Esophagus muscularis mucosa (tissue), 4 donors: ENCODE results near the gene TM4SF20. TPM values are rescaled to one million over a fixed set of nuclear protein-coding genes. Genes with fewer than 3 reads are reported as not detected.

Experiments
- DNase-seq: peaks from one replicate; pipeline ENCODE4 v3.0.0-alpha.2; 2017; ENCODE audit errors: extremely low spot score
- H3K27ac ChIP-seq, 4 donors: fragments of 200-600 bp; sonication (generic); replicated peaks in 1 of 4; 1 replicate in 3 of 4; 2 replicates in 1 of 4; pipeline ENCODE4 v1.5.1; 2016 to 2019; ENCODE audit warnings: mild to moderate bottlenecking in 1 of 4
- H3K27me3 ChIP-seq, 4 donors: fragments of 200-600 bp; sonication (generic); one replicate each; pipeline versions ENCODE4 v1.5.1 to v1.6.0; 2016 to 2019
- H3K36me3 ChIP-seq, 4 donors: fragments of 200-600 bp; sonication (generic); one replicate each; pipeline ENCODE4 v1.5.1; 2016 to 2019
- H3K4me1 ChIP-seq, 4 donors: fragments of 200-600 bp; sonication (generic); one replicate each; pipeline ENCODE4 v1.5.1; 2016 to 2019
- H3K4me3 ChIP-seq, 4 donors: fragments of 200-600 bp; sonication (generic); 1 replicate in 2 of 4; 2 replicates in 2 of 4; pipeline ENCODE4 v1.5.1; 2016 to 2019; ENCODE audit warnings: mild to moderate bottlenecking in 4 of 4, moderate library complexity in 1 of 4
- H3K9me3 ChIP-seq, 4 donors: fragments of 200-600 bp; sonication (generic); 1 replicate in 3 of 4; 2 replicates in 1 of 4; pipeline ENCODE4 v1.5.1; 2016 to 2019
- CTCF ChIP-seq, 3 experiments: fragments of 200-600 bp in 2 of 3; fragments of 450-650 bp in 1 of 3; sonication (generic) in 2 of 3; IDR thresholded peaks; one replicate each; pipeline ENCODE4 v1.5.1; 2017 to 2019; ENCODE audit warnings: antibody characterized with exemption in 3 of 3, mild to moderate bottlenecking in 2 of 3, moderate library complexity in 1 of 3
- EP300 ChIP-seq: sonication (generic); formaldehyde crosslinking; IDR thresholded peaks from one replicate; pipeline ENCODE4 v1.6.1; 2017; ENCODE audit warnings: antibody characterized with exemption
- POLR2A ChIP-seq: fragments of 450-650 bp; IDR thresholded peaks from one replicate; pipeline ENCODE4 v1.6.1; 2017; ENCODE audit warnings: antibody characterized with exemption, moderate library complexity, mild to moderate bottlenecking, low read depth
- POLR2AphosphoS5 ChIP-seq, 2 donors: sonication (generic); formaldehyde crosslinking; IDR thresholded peaks; one replicate each; pipeline ENCODE4 v1.6.1; 2017; ENCODE audit warnings: antibody characterized with exemption in 2 of 2
- WGBS: methylation state at CpG from one replicate; pipeline ENCODE4 v1.1.5; 2018; 5-methylcytosine and 5-hydroxymethylcytosine counted together
- intact Hi-C: fragments of 100-400 bp; cut with DNase I; formaldehyde crosslinking; loops from one replicate; pipeline ENCODE4 v1.15.1; 2023
- total RNA-seq, 4 donors: library from RNA; depleted of rRNA; stranded (reverse); fragments of >200 nt; gene quantifications; one replicate each; pipeline versions ENCODE4 v1.1.0 to v1.2.1, GENCODE V29; 2016

The TM4SF20 gene
- total RNA-seq, 4 donors from 2014 or later, result not detected

DNA sequence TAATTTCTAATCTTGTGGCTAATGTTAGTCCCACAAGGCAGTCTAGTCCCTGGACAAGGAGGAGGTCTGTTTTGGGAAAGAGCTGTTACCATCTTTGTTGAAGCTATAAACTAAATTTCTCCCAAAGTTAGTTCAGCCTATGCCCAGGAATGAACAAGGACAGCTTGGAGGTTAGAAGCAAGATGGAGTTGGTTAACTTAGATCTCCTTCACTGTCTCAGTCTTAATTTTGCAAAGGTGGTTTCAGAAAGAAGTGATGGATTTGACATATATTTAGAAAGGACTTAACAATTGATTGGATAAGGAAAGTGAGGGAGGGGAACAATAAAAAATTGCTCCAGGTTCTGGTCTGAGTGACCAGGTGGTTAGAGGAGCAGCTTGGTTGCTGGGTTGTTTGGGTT lies 23.2 kb upstream of the TM4SF20 start:
- H3K27ac ChIP-seq, result no peak overlapping the region
- H3K36me3 ChIP-seq, result no peaks in the 10 kb centered on the region
- H3K4me1 ChIP-seq, result peaks cover 15 to 17% (median 16%) of the 10 kb centered on the region in 4 donors
- no peaks in the 10 kb centered on the region for H3K9me3 ChIP-seq
- H3K4me3 ChIP-seq, result no peak overlapping the region
- intact Hi-C loops, result loop anchor here (5.0 kb wide), 1 partner anchor 255 kb away; no protein-coding TSS in a partner anchor
- DNase-seq, result no peak
- peaks cover 0 to 4% (median 0%) of the 10 kb centered on the region in 4 donors for H3K27me3 ChIP-seq
- no peak for TF ChIP-seq POLR2AphosphoS5 (IDR thresholded peaks at IDR 0.05)
- TF ChIP-seq POLR2A, result no peak
- TF ChIP-seq EP300, result no peak
- TF ChIP-seq CTCF (IDR thresholded peaks at IDR 0.05), result no peak

DNA sequence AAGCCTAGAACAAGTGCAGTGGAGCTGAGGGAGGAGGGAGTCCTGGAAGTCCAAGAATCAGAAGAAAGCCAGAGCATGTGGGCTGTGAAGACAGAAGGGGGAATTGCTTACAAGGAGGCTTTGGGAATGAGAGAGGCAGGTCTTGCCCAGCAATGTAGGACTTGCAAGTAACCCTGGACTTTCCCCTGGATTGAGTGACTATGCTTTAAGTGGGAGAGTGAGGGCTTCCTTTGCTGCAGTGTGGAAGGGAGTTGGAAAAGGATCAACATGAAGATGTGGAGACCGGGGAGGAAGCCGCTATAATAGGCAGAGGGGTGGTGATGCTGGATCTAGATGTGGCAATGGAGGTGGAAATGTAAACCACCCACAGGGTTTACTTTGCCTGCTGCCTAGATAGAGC lies 22.4 kb upstream of the TM4SF20 start:
- Histone ChIP-seq H3K9me3 (no peaks in the 10 kb centered on the region), H3K4me3 (no peak overlapping the region), H3K27ac (no peak overlapping the region), H3K27me3 (peaks cover 0 to 4% (median 0%) of the 10 kb centered on the region in 4 donors), H3K36me3 (no peaks in the 10 kb centered on the region), H3K4me1 (peaks cover 8 to 11% (median 10%) of the 10 kb centered on the region in 4 donors)
- 76% methylated on average over 2 of the region's 2 CpGs for whole genome bisulfite sequencing
- intact Hi-C loops, result loop anchor here (5.0 kb wide), 1 partner anchor 256 kb away; no protein-coding TSS in a partner anchor
- no peak for TF ChIP-seq EP300
- TF ChIP-seq CTCF (IDR thresholded peaks at IDR 0.05), result no peak
- TF ChIP-seq POLR2A, result no peak
- no peak for TF ChIP-seq POLR2AphosphoS5 (IDR thresholded peaks at IDR 0.05)
- no peak for DNase-seq

DNA sequence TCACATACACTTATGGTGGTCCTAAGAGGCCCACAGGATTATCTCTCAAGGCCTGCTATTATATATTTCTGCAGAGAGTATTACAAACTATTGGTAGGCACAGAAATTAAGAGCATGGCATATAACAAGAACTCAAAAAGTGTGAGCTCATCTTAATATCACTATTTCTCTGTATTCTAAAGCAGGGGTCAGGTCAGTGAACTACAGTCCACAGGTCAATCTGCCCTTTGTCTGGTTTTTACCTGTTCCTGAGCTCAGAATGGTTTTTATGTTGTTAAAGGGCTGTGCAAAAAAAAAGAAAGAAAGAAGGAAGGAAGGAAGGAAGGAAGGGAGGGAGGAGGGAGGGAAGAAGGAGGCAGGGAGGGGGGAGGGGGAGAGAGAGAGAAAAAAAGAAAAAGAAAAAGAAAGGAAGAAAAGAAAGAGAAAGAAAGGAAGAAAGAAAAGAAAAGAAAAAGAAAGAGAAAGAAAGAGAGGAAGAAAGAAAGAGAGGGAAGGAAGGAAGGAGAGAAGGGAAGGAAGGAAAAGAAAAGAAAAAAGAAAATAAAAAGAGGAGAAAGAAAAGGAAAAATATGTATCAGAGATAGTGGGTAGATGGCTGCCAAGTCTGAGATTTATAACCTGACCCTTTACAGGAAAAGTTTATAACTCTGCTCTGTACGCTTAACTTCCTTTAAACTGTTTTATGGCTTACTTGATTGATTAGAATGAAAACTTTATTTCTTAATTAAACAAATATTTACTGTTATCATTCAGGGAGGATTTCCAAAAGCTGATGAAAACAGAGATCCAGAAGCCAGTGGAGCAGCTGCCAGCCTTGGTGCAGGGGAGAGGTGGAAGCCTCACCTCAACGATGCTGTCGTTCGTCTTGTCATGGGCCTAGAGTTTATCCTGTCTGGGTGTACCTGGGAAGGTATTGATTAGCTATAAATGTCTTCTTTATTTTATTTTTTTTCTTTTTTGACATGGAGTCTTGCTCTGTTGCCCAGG lies 19.9 kb upstream of the TM4SF20 start:
- intact Hi-C loops, result no loop called here

GRCh38 chr2:227397562-227397961 lies 18.5 kb upstream of the TM4SF20 start:
- no peak for DNase-seq
- Histone ChIP-seq H3K36me3 (no peaks in the 10 kb centered on the region), H3K9me3 (no peaks in the 10 kb centered on the region), H3K27ac (no peak overlapping the region), H3K4me3 (no peak overlapping the region), H3K27me3 (peaks cover 0 to 4% (median 0%) of the 10 kb centered on the region in 4 donors), H3K4me1 (no peaks in the 10 kb centered on the region)
- WGBS, result 81% methylated on average over 4 of the region's 4 CpGs
- TF ChIP-seq CTCF (IDR thresholded peaks at IDR 0.05), result no peak
- no peak for TF ChIP-seq POLR2A
- no peak for TF ChIP-seq POLR2AphosphoS5 (IDR thresholded peaks at IDR 0.05)
- TF ChIP-seq EP300, result no peak
- intact Hi-C loops, result no loop called here

More for the DNA sequence above, 19.9 kb upstream of the TM4SF20 start:
- no peak for TF ChIP-seq POLR2A
- no peak for TF ChIP-seq EP300
- no peak for TF ChIP-seq CTCF (IDR thresholded peaks at IDR 0.05)
- no peak for TF ChIP-seq POLR2AphosphoS5 (IDR thresholded peaks at IDR 0.05)
- Histone ChIP-seq H3K36me3 (no peaks in the 10 kb centered on the region), H3K27me3 (peaks cover 0 to 4% (median 0%) of the 10 kb centered on the region in 4 donors), H3K4me3 (no peak overlapping the region), H3K4me1 (no peaks in the 10 kb centered on the region), H3K9me3 (no peaks in the 10 kb centered on the region), H3K27ac (no peak overlapping the region)
- WGBS, result 86% methylated on average over 4 of the region's 4 CpGs
- no peak for DNase-seq
